Urinary bladder (tissue), 4 donors: ENCODE results near the gene MED7. TPM values are rescaled to one million over a fixed set of nuclear protein-coding genes. Genes with fewer than 3 reads are reported as not detected.

Experiments
- DNase-seq: peaks from one replicate; pipeline ENCODE4 v3.0.0-alpha.2; 2015; ENCODE audit errors: extremely low spot score
- H3K27ac ChIP-seq: one replicate; pipeline ENCODE4 v1.5.1; 2013; ENCODE audit warnings: low read depth, mild to moderate bottlenecking, moderate library complexity
- H3K36me3 ChIP-seq: one replicate; pipeline ENCODE4 v1.6.1; 2013; ENCODE audit warnings: mild to moderate bottlenecking, moderate library complexity; ENCODE audit not compliant: insufficient read depth
- H3K4me1 ChIP-seq: one replicate; pipeline ENCODE4 v1.6.1; 2013; ENCODE audit warnings: mild to moderate bottlenecking, moderate library complexity; ENCODE audit not compliant: insufficient read depth
- H3K4me3 ChIP-seq: one replicate; pipeline ENCODE4 v1.5.1; 2013; ENCODE audit warnings: low read depth, low read length
- WGBS: extraction: QIAGEN DNeasy Blood & Tissue Kit; methylation state at CpG from one replicate; pipeline ENCODE4 v1.1.7; 2013; 5-methylcytosine and 5-hydroxymethylcytosine counted together
- polyA plus RNA-seq: library from polyadenylated mRNA; stranded (reverse); fragments of 200-250 nt; gene quantifications from one replicate; pipeline ENCODE4 v1.2.3, GENCODE V29; 2013
- total RNA-seq: library from RNA; depleted of rRNA; stranded (reverse); fragments of >200 nt; gene quantifications from one replicate; pipeline ENCODE4 v1.2.3, GENCODE V29; 2014
- donor health status: healthy with polysubstance abuse.
- donor health status: healthy.

Gene MED7
- total and polyA plus RNA-seq, 2 donors: 12.7 to 20.3 TPM

GRCh38 chr5:157172403-157172802 is 29.7 kb upstream of the MED7 start:
- no peaks in the 10 kb centered on the region for H3K36me3 ChIP-seq
- 66% methylated on average over 2 of the region's 2 CpGs for WGBS
- no peak overlapping the region for H3K4me3 ChIP-seq
- H3K27ac ChIP-seq: no peak overlapping the region
- no peak for DNase-seq
- no peaks in the 10 kb centered on the region for H3K4me1 ChIP-seq

- Histone ChIP-seq H3K4me1 (no peaks in the 10 kb centered on the region), H3K36me3 (no peaks in the 10 kb centered on the region), H3K4me3 (no peak overlapping the region), H3K27ac (no peak overlapping the region)
- 97% methylated on average over 5 of the region's 5 CpGs for WGBS
- no peak for DNase-seq
These were observed 25.6 kb upstream of the MED7 start for GRCh38 chr5:157168286-157168685.

GRCh38 chr5:157167214-157167621 is 24.6 kb upstream of the MED7 start:
- WGBS: 45% methylated on average over 4 of the region's 4 CpGs
- DNase-seq: no peak
- H3K4me3 ChIP-seq: no peak overlapping the region
- H3K4me1 ChIP-seq: no peaks in the 10 kb centered on the region
- no peak overlapping the region for H3K27ac ChIP-seq
- H3K36me3 ChIP-seq: no peaks in the 10 kb centered on the region

GRCh38 chr5:157166214-157167213 is 23.8 kb upstream of the MED7 start, which contains the start of gene GARIN3:
TSS of gene GARIN3 (minus strand) at chr5:157166264. CDS start at chr5:157166168, 96 bp downstream.
- 87% methylated on average over 7 of the region's 7 CpGs for WGBS
- H3K27ac ChIP-seq: no peak within 1 kb of the TSS
- no peaks in the 10 kb centered on the region for H3K4me1 ChIP-seq
- no peaks in the 10 kb centered on the region for H3K36me3 ChIP-seq
- H3K4me3 ChIP-seq: no peak within 1 kb of the TSS
- no peak for DNase-seq

- DNase-seq: no peak
- Histone ChIP-seq H3K27ac (no peak overlapping the region), H3K36me3 (no peaks in the 10 kb centered on the region), H3K4me1 (no peaks in the 10 kb centered on the region), H3K4me3 (no peak overlapping the region)
- 87% methylated on average over 14 of the region's 14 CpGs for WGBS
These were observed 23.0 kb upstream of the MED7 start for GRCh38 chr5:157165668-157166067.

- Histone ChIP-seq H3K36me3 (no peaks in the 10 kb centered on the region), H3K4me1 (no peaks in the 10 kb centered on the region), H3K27ac (no peak overlapping the region), H3K4me3 (no peak overlapping the region)
- WGBS: 93% methylated on average over 4 of the region's 4 CpGs
- no peak for DNase-seq
These were observed 22.6 kb upstream of the MED7 start for GRCh38 chr5:157165261-157165660.

- no peak for DNase-seq
- 84% methylated on average over 5 of the region's 5 CpGs for WGBS
- no peaks in the 10 kb centered on the region for H3K4me1 ChIP-seq
- no peaks in the 10 kb centered on the region for H3K36me3 ChIP-seq
- H3K27ac ChIP-seq: no peak overlapping the region
- no peak overlapping the region for H3K4me3 ChIP-seq
These were observed 21.9 kb upstream of the MED7 start for GRCh38 chr5:157164521-157164920.

GRCh38 chr5:157162919-157163510 is 20.4 kb upstream of the MED7 start:
- Histone ChIP-seq H3K4me3 (no peak overlapping the region), H3K27ac (no peak overlapping the region), H3K4me1 (no peaks in the 10 kb centered on the region), H3K36me3 (no peaks in the 10 kb centered on the region)
- no peak for DNase-seq
- 92% methylated on average over 12 of the region's 12 CpGs for WGBS

- Histone ChIP-seq H3K36me3 (no peaks in the 10 kb centered on the region), H3K27ac (no peak overlapping the region), H3K4me3 (no peak overlapping the region), H3K4me1 (no peaks in the 10 kb centered on the region)
- WGBS: 88% methylated on average over 6 of the region's 6 CpGs
- no peak for DNase-seq
These were observed 19.3 kb upstream of the MED7 start for GRCh38 chr5:157161996-157162395.

GRCh38 chr5:157160001-157160400 is 17.3 kb upstream of the MED7 start:
- H3K36me3 ChIP-seq: no peaks in the 10 kb centered on the region
- 78% methylated on average over 4 of the region's 4 CpGs for WGBS
- no peak overlapping the region for H3K27ac ChIP-seq
- H3K4me3 ChIP-seq: no peak overlapping the region
- no peak for DNase-seq
- no peaks in the 10 kb centered on the region for H3K4me1 ChIP-seq

- WGBS: 77% methylated on average over 6 of the region's 6 CpGs
- Histone ChIP-seq H3K27ac (no peak overlapping the region), H3K4me3 (no peak overlapping the region), H3K4me1 (no peaks in the 10 kb centered on the region), H3K36me3 (no peaks in the 10 kb centered on the region)
- DNase-seq: no peak
These were observed 16.6 kb upstream of the MED7 start for GRCh38 chr5:157159209-157159751.

GRCh38 chr5:157157293-157157891 is 14.7 kb upstream of the MED7 start:
- 87% methylated on average over 1 of the region's 1 CpG for WGBS
- no peak overlapping the region for H3K4me3 ChIP-seq
- H3K36me3 ChIP-seq: no peaks in the 10 kb centered on the region
- H3K4me1 ChIP-seq: no peaks in the 10 kb centered on the region
- no peak overlapping the region for H3K27ac ChIP-seq
- no peak for DNase-seq

- no peak for DNase-seq
- 84% methylated on average over 3 of the region's 3 CpGs for WGBS
- Histone ChIP-seq H3K27ac (no peak overlapping the region), H3K4me1 (no peaks in the 10 kb centered on the region), H3K36me3 (no peaks in the 10 kb centered on the region), H3K4me3 (no peak overlapping the region)
These were observed 12.6 kb upstream of the MED7 start for GRCh38 chr5:157155297-157155696.
